Measurements from ENCODE around the gene TIMM29. TPM values are rescaled to one million over a fixed set of nuclear protein-coding genes. Genes with fewer than 3 reads are reported as not detected.

TIMM29 gene
- total RNA-seq, 3 donors from 2014 or later (not counting 1 experiment from before 2014, with no cell fraction given), result 20.7 to 30.9 (median 24.1) TPM

DNA sequence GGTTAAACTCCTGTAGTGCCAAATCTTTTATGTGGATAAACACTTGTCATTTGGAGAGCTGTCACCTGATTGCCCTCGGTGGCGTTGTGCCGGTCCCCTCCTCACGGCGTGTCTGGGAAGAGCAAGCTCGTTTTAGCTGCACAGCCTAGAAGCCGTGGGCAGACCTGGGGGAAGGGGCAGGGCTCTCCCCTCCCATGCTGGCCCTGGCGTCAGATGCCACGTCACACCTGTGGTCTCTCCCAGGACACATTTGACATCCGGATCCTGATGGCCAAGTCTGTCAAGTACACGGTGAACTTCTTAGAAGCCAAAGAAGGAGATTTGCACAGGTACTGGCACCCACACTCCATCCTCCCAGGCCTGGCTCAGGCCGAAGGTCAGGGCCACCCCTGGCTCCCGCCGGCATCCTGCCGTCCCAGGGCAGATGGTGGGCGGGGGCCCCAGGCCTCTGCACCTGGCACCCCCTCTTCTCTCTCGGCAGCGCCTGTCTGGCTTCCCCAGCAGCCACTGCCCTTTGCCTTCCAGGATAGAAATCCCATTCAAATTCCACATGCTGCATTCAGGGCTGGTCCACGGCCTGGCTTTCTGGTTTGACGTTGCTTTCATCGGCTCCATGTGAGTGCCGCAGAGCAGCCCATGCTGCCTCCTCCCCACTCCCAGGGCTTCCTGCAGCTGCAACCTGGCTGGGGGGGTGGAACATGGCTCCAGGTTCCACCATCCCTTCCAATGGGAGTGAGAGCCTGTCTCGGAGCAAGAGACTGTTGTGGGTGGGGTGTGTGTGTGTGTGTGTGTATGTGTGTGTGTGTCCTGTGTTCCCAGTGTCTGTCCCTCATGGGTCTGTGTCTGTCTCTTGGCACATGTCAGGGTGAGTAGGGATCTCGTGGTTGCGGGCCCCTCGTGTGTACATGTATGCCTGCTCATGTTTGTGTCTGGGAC, 9.0 kb upstream of the TIMM29 start:
- no peak for ATAC-seq
- no peak for DNase-seq
- H3K9me3 ChIP-seq (ENCODE audit: control insufficient read depth, insufficient read depth, low read length), result no peaks in the 10 kb centered on the region
- TF ChIP-seq CTCF (IDR thresholded peaks at IDR 0.05), result no peak
- H3K36me3 ChIP-seq (ENCODE audit: control insufficient read depth, insufficient read depth, low read length), result peaks cover 27% of the 10 kb centered on the region
- H3K4me1 ChIP-seq (ENCODE audit: control insufficient read depth, insufficient read depth, low read length), result no peaks in the 10 kb centered on the region
- H3K4me3 ChIP-seq (ENCODE audit: low read length), result no peak overlapping the region
- intact Hi-C loops (cut with micrococcal nuclease), result no loop called here
- no peak overlapping the region for H3K27ac ChIP-seq (ENCODE audit: low read length)
- H3K27me3 Mint-ChIP-seq (ENCODE audit: low read depth in 2 of 2), result no peaks in the 10 kb centered on the region
- H3K27ac Mint-ChIP-seq, result no peak overlapping the region
- 92% methylated on average over 26 of the region's 26 CpGs for WGBS (ENCODE audit: insufficient coverage)
- H3K4me1 Mint-ChIP-seq, result peaks cover 0 to 4% of the 10 kb centered on the region in 2 donors
- no peak overlapping the region for H3K4me3 Mint-ChIP-seq
- H3K9me3 Mint-ChIP-seq, result no peaks in the 10 kb centered on the region
- H3K36me3 Mint-ChIP-seq, result no peaks in the 10 kb centered on the region
- H3K27me3 ChIP-seq (ENCODE audit: control insufficient read depth, insufficient read depth, low read length), result no peaks in the 10 kb centered on the region

DNA sequence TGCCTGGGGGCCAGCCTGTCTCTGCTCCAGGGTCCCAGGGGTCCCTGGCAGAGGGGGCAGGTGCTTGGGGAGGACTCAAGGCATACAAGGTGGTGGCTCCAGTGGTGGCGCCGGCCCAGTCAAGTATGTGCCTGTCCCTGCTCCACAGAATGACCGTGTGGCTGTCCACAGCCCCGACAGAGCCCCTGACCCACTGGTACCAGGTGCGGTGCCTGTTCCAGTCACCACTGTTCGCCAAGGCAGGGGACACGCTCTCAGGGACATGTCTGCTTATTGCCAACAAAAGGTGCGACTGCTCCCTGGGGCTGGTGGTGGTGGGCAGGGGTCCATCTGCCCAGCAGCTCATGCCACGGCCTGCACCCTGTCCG, 8.3 kb upstream of the TIMM29 start:
- H3K4me1 Mint-ChIP-seq, result peaks cover 0 to 9% of the 10 kb centered on the region in 2 donors
- Histone ChIP-seq H3K36me3 (ENCODE audit: control insufficient read depth, insufficient read depth, low read length) (peaks cover 27% of the 10 kb centered on the region), H3K4me3 (ENCODE audit: low read length) (no peak overlapping the region), H3K4me1 (ENCODE audit: control insufficient read depth, insufficient read depth, low read length) (no peaks in the 10 kb centered on the region), H3K27me3 (ENCODE audit: control insufficient read depth, insufficient read depth, low read length) (no peaks in the 10 kb centered on the region), H3K27ac (ENCODE audit: low read length) (no peak overlapping the region), H3K9me3 (ENCODE audit: control insufficient read depth, insufficient read depth, low read length) (no peaks in the 10 kb centered on the region)
- no peak for TF ChIP-seq CTCF (IDR thresholded peaks at IDR 0.05)
- intact Hi-C loops (cut with micrococcal nuclease), result no loop called here
- H3K36me3 Mint-ChIP-seq, result no peaks in the 10 kb centered on the region
- DNase-seq (no peak), ATAC-seq (no peak)
- no peak overlapping the region for H3K27ac Mint-ChIP-seq
- no peaks in the 10 kb centered on the region for H3K27me3 Mint-ChIP-seq (ENCODE audit: low read depth in 2 of 2)
- 96% methylated on average over 10 of the region's 10 CpGs for WGBS (ENCODE audit: insufficient coverage)
- no peak overlapping the region for H3K4me3 Mint-ChIP-seq
- no peaks in the 10 kb centered on the region for H3K9me3 Mint-ChIP-seq

DNA sequence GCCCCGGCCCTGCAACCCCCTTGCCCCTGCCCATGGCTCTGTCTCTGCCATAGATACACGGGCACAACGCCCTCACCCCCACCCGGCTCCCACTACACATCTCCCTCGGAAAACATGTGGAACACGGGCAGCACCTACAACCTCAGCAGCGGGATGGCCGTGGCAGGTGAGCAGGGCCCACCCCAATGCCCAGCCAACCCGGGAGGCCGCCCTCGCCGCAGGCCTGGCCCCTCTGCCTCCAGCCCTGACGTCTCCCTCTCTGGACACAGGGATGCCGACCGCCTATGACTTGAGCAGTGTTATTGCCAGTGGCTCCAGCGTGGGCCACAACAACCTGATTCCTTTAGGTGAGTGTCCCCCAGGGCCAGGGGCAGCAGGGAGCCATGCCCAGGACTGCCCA, 7.8 kb upstream of the TIMM29 start:
- ATAC-seq, result no peak
- H3K36me3 Mint-ChIP-seq, result no peaks in the 10 kb centered on the region
- no peak overlapping the region for H3K4me3 Mint-ChIP-seq
- no peak overlapping the region for H3K27ac ChIP-seq (ENCODE audit: low read length)
- H3K9me3 ChIP-seq (ENCODE audit: control insufficient read depth, insufficient read depth, low read length), result no peaks in the 10 kb centered on the region
- H3K4me1 ChIP-seq (ENCODE audit: control insufficient read depth, insufficient read depth, low read length), result no peaks in the 10 kb centered on the region
- H3K4me1 Mint-ChIP-seq, result peaks cover 0 to 11% of the 10 kb centered on the region in 2 donors
- H3K27me3 ChIP-seq (ENCODE audit: control insufficient read depth, insufficient read depth, low read length), result no peaks in the 10 kb centered on the region
- no peak overlapping the region for H3K27ac Mint-ChIP-seq
- no peak overlapping the region for H3K4me3 ChIP-seq (ENCODE audit: low read length)
- H3K36me3 ChIP-seq (ENCODE audit: control insufficient read depth, insufficient read depth, low read length), result peaks cover 27% of the 10 kb centered on the region
- no peak for DNase-seq
- H3K9me3 Mint-ChIP-seq, result no peaks in the 10 kb centered on the region
- TF ChIP-seq CTCF (IDR thresholded peaks at IDR 0.05), result no peak
- no peaks in the 10 kb centered on the region for H3K27me3 Mint-ChIP-seq (ENCODE audit: low read depth in 2 of 2)
- WGBS (ENCODE audit: insufficient coverage), result 94% methylated on average over 16 of the region's 16 CpGs
- intact Hi-C loops (cut with micrococcal nuclease), result no loop called here

Data from natural killer cell (primary cell).